CD4-positive, alpha-beta T cell treated with Interleukin-17A for 1 hour (primary cell): ENCODE measurements around the gene LDLRAD2.
A peak's percentile ranks its signal among the peaks of the same experiment; 100 is the strongest.

Experiments
- DNase-seq: peaks from one replicate; pipeline ENCODE4 v3.0.0-alpha.2; 2020

LDLRAD2 gene

DNA sequence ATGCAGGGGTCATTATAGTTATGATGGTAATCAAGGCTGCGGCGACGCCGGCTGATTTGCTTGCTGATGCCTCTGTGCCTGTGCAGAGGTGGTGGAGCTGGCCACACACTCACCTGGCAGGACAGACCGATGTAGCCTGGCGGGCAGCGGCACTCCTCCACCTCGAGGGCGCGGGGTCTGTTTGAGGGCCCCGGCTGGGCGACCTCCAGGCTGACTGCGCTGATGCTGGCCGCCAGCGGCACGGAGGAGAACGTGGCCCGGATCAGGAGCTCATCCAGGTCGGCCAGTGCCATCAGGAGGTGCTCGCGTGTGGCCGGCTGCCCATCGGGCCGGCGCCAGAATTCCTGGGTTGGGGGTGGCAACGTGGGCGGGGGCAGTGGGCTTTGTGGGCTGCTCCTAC is 52.7 kb downstream of the LDLRAD2 start:
- DNase-seq: no peak

DNA sequence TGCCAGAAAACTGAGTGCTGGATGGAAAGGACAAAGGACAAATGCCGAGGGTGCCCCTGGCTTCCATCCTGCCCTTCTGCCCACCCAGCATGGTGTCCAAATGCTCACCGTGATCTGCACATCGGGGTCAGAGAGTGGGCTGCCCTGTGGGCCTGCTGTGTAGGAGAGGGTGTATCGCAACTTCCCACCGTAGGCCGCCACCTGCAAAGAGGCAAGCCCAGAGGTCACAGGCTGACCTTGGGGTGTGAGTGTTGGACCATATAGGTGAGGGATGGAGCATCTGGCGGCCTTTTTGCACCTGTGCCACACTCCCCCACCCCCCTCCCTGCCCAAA is 53.5 kb downstream of the LDLRAD2 start:
- no peak for DNase-seq

GRCh38 chr1:21865943-21866706 is 54.1 kb downstream of the LDLRAD2 start:
- DNase-seq: peak; percentile 23

DNA sequence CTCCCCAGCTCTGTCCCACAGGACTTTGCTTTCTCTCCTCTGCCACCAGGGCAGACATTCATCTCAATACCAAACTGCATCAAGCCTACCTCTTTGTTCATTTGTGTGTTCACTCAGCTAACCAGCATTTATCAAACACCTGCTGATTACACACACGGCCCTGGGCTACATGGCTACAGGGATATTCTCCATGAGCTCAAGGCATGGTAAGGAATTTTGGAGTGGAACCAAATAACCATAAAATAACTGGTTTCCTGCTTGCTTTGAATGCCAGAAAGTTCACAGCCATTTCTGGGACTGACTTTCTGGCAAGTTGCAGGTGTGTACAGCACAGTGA is 54.6 kb downstream of the LDLRAD2 start:
- DNase-seq: no peak

GRCh38 chr1:21867451-21867996 is 55.5 kb downstream of the LDLRAD2 start:
- no peak for DNase-seq

DNA sequence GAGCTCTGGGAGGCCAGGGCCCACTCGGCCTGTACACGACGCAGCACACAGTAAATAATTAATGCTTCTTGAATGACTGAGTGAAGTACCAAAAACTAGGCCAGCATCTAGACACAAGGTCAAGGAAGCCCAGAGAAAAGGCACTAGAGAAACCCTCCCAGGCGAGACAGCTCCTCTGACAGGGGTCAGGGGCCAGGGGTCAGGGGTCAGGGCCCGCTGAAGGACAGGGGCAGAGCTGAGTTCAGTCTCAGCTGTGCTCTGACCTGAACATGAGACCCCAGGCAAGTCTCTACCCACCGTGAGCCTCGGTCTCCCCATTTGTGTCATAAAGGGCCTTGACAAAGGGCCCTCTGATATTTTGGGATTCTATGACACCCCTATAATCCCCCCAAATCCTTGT is 56.4 kb downstream of the LDLRAD2 start:
- DNase-seq: no peak

GRCh38 chr1:21868941-21869454 is 56.9 kb downstream of the LDLRAD2 start:
- no peak for DNase-seq

DNA sequence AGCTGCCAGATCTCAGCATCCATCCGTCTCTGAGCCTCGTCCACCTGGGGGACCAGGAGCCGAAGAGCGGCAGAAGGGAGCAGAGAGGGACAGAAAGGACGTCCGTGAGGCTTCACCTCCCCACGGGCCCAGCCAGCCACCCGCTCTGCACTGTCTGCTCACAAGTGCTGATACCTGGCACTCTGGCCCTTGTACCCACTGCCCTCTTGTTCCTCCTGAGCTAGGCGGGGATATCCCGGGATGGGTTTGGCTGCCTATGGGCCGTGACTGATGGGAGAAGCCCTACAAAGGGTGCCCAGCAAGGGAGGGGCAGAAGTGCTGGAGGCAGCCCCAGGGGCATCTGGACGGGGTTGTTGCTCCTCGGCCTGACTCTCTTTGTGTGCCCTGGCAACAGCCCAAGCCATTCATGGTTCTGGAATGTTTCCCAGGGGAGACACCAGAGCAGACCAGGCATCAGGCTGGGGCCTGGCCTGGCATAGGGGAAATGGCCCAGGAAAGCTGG is 57.6 kb downstream of the LDLRAD2 start:
- DNase-seq: no peak

DNA sequence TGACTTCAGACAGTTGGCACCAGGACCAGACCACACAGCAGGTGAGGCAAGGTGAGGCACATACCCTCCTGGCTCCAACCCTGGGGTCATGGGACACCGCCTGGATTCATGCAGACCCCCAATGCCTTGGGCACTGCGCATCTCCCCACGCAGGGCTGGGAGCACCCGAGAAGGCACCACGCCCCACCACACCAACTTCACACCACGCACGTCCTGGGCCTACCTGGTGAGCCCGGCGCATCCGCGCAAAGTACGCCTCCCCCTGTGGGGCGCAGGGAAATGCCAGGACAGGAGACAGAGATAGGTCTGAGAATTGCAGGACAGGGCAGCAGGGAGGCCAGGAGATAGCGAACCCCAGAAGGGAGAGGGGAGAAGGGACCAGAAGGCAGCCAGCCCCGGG is 58.5 kb downstream of the LDLRAD2 start:
- no peak for DNase-seq

- DNase-seq: no peak
These were observed 59.9 kb downstream of the LDLRAD2 start for GRCh38 chr1:21871943-21872342.

DNA sequence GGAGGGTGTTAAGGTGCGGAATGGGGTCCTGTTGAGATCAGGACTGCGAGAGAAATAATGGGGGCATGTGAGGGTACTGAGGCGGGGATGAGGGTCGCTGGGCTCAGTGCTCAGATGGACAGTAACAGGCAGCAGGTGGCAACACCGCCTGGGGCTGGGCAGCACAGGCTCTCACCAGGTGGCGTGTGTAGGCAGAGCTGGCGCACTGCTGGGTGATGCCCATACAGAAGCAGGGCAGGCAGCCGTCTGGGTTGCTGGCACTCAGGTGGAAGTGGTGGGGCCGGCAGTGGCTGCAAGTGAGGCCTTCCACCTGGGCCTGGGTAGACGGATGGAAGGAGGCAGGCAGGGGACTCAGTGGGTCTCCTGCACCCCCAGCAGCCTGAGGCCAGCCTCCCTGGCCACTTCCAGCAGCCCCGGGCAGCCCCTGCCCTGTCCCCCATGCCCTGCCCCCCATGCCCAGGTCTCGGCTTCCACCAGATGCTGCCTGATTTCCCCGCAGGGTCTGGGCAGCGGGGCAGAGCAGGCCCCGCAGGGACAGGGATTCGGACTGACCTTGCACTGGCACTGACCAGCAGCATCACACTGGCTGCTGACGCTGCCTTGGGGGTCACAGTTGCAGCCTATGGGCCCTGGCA is 60.5 kb downstream of the LDLRAD2 start:
- DNase-seq: no peak

DNA sequence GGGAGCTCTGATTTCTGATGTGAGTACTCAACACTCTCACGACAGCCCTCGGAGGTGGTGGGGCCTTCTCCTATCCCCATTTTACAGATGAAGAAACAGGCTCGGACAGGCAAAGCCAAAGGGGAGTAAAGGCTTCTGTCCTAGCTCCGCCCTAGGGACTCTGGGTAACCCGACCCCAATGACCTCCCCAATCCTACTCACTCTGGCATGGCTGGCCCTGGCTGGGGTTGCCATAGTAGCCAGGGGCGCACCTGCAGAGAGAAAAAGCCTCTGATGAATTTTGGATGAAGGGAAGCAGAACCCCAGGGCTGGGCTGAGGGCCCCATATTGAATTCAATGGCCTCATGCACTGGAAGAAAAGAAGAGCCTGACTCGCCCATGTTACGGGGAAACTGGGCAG is 61.1 kb downstream of the LDLRAD2 start:
- no peak for DNase-seq

GRCh38 chr1:21873761-21874160 is 61.7 kb downstream of the LDLRAD2 start:
- DNase-seq: no peak

DNA sequence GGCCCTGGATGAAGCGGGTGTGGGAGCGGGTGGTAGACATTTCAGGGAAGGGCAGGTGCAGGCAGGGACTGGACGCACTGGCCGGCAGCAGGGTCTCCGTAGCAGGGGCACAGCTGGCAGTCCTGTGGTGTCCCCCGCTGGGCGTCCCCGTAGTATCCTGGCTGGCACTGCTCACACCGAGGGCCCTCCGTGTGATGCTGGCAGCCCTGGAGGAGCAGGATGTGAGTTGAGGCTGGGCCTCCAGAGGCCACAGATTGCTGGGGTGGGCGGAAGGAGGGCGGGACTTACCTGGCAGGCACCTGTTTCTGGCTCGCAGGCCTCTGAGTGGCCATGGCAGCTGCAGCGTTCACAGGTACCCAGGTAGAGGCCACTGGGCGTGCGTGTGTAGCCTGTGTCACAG is 62.3 kb downstream of the LDLRAD2 start:
- no peak for DNase-seq
